Calu3 (cell line): ENCODE data around the gene UBR3. TPM values are rescaled to one million over a fixed set of nuclear protein-coding genes. Genes with fewer than 3 reads are reported as not detected.
"Not testable (repeated sequence)": the region's sequence is repeated elsewhere in the genome, so short reads cannot be mapped to it uniquely, and the experiment has no call there.

Experiments
- BruUV-seq: library from RNA; stranded (reverse); fragments of 400-500 nt; replicated peaks from 2 replicates; lab custom pipeline; 2021; lab: Mats Ljungman, UMichigan
- CTCF ChIA-PET: fragments of 300-600 bp; sonication (Branson Sonifier 250); formaldehyde crosslinking; loops from one replicate; lab custom pipeline; 2022; ENCODE audit warnings: antibody characterized with exemption; lab: Charles Lee
- DNase-seq: peaks from one replicate; pipeline ENCODE4 v3.0.0; 2022
- H3K27ac Mint-ChIP-seq: one replicate; pipeline ENCODE4 v1.8.0; 2022; ENCODE audit warnings: mixed read lengths; ENCODE audit not compliant: unreplicated experiment
- H3K27me3 Mint-ChIP-seq: one replicate; pipeline ENCODE4 v1.8.0; 2022; ENCODE audit warnings: mixed read lengths; ENCODE audit not compliant: unreplicated experiment
- H3K36me3 Mint-ChIP-seq: one replicate; pipeline ENCODE4 v1.8.0; 2022; ENCODE audit warnings: mild to moderate bottlenecking, moderate library complexity, mixed read lengths; ENCODE audit not compliant: insufficient read depth, unreplicated experiment
- H3K4me1 Mint-ChIP-seq: one replicate; pipeline ENCODE4 v1.8.0; 2022; ENCODE audit warnings: mild to moderate bottlenecking, low read depth, mixed read lengths; ENCODE audit not compliant: unreplicated experiment
- H3K4me3 Mint-ChIP-seq: one replicate; pipeline ENCODE4 v1.8.0; 2022; ENCODE audit warnings: mild to moderate bottlenecking, low read depth, moderate library complexity, mixed read lengths; ENCODE audit not compliant: unreplicated experiment
- H3K9me3 Mint-ChIP-seq: one replicate; pipeline ENCODE4 v1.8.0; 2022; ENCODE audit warnings: low read depth, mixed read lengths; ENCODE audit not compliant: unreplicated experiment
- CTCF ChIP-seq: fragments of 200-600 bp; IDR thresholded peaks from one replicate; pipeline ENCODE4 v1.8.0; 2022; ENCODE audit warnings: antibody characterized with exemption; ENCODE audit not compliant: unreplicated experiment
- intact Hi-C: fragments of 100-400 bp; cut with micrococcal nuclease; formaldehyde crosslinking; loops from one replicate; pipeline ENCODE4 v1.10.0; 2022; ENCODE audit not compliant: unreplicated experiment
- total RNA-seq: library from RNA; stranded (reverse); gene quantifications from 2 replicates; pipeline ENCODE4 v1.2.3, GENCODE V29; 2022

The UBR3 gene
- total RNA-seq, 1 experiment from 2014 or later = 33.1 TPM

GRCh38 chr2:169849710-169850109, 22.5 kb downstream of the UBR3 start:
- Mint-ChIP-seq H3K9me3 (no peaks in the 10 kb centered on the region), H3K4me3 (no peak overlapping the region), H3K4me1 (no peaks in the 10 kb centered on the region), H3K36me3 (no peaks in the 10 kb centered on the region), H3K27ac (no peak overlapping the region), H3K27me3 (no peaks in the 10 kb centered on the region)
- CTCF ChIA-PET = no interaction called here
- DNase-seq = no peak
- intact Hi-C loops = no loop called here
- TF ChIP-seq CTCF = no peak
- no TSS peak for BruUV-seq

- no TSS peak for BruUV-seq
- CTCF ChIA-PET = interaction anchor here (0.7 kb wide), 1 partner anchor 401 kb away, joined by 4 read pairs; no protein-coding TSS in a partner anchor
- Mint-ChIP-seq H3K4me3 (no peak overlapping the region), H3K36me3 (no peaks in the 10 kb centered on the region), H3K27me3 (no peaks in the 10 kb centered on the region), H3K9me3 (no peaks in the 10 kb centered on the region), H3K4me1 (no peaks in the 10 kb centered on the region), H3K27ac (no peak overlapping the region)
- no peak for DNase-seq
- intact Hi-C loops = no loop called here
- no peak for TF ChIP-seq CTCF
Observed at GRCh38 chr2:169853041-169853668, 25.9 kb downstream of the UBR3 start.

GRCh38 chr2:169855281-169856258, 28.3 kb downstream of the UBR3 start:
- H3K27ac Mint-ChIP-seq, H3K9me3 Mint-ChIP-seq, H3K4me3 Mint-ChIP-seq, H3K4me1 Mint-ChIP-seq, H3K27me3 Mint-ChIP-seq, DNase-seq, intact Hi-C loops, H3K36me3 Mint-ChIP-seq, CTCF ChIA-PET, BruUV-seq: not testable (repeated sequence)

GRCh38 chr2:169859423-169859822, 32.2 kb downstream of the UBR3 start:
- CTCF ChIA-PET = no interaction called here
- BruUV-seq = no TSS peak

More at GRCh38 chr2:169859423-169859822, 32.2 kb downstream of the UBR3 start:
- H3K4me1 Mint-ChIP-seq = no peaks in the 10 kb centered on the region
- H3K9me3 Mint-ChIP-seq = no peaks in the 10 kb centered on the region
- H3K27me3 Mint-ChIP-seq = no peaks in the 10 kb centered on the region
- no peak for TF ChIP-seq CTCF
- no peaks in the 10 kb centered on the region for H3K36me3 Mint-ChIP-seq
- H3K4me3 Mint-ChIP-seq = no peak overlapping the region
- no peak overlapping the region for H3K27ac Mint-ChIP-seq
- no peak for DNase-seq
- intact Hi-C loops = no loop called here
